ENCODE results near the gene SLITRK4.

SLITRK4 gene, protein sequence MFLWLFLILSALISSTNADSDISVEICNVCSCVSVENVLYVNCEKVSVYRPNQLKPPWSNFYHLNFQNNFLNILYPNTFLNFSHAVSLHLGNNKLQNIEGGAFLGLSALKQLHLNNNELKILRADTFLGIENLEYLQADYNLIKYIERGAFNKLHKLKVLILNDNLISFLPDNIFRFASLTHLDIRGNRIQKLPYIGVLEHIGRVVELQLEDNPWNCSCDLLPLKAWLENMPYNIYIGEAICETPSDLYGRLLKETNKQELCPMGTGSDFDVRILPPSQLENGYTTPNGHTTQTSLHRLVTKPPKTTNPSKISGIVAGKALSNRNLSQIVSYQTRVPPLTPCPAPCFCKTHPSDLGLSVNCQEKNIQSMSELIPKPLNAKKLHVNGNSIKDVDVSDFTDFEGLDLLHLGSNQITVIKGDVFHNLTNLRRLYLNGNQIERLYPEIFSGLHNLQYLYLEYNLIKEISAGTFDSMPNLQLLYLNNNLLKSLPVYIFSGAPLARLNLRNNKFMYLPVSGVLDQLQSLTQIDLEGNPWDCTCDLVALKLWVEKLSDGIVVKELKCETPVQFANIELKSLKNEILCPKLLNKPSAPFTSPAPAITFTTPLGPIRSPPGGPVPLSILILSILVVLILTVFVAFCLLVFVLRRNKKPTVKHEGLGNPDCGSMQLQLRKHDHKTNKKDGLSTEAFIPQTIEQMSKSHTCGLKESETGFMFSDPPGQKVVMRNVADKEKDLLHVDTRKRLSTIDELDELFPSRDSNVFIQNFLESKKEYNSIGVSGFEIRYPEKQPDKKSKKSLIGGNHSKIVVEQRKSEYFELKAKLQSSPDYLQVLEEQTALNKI

GRCh38 chrX:143635915-143636314 is at the start of gene SLITRK4:
Gene SLITRK4, minus strand, starts transcription at chrX:143636101. Its CDS starts 4,993 bp downstream, at chrX:143631108.
- DNase-seq (ENCODE audit: low read depth), result peak; percentile 63
- TF ChIP-seq CTCF (IDR thresholded peaks at IDR 0.05; ENCODE audit: low read length, missing control alignments), result no peak
- peak within 1 kb of the TSS; percentile 60 for H3K4me3 ChIP-seq (replicated peaks; ENCODE audit: low read depth, low read length)

GRCh38 chrX:143683486-143683885 is 47.6 kb upstream of the SLITRK4 start:
- TF ChIP-seq CTCF (IDR thresholded peaks at IDR 0.05; ENCODE audit: low read length, missing control alignments), result no peak
- H3K4me3 ChIP-seq (replicated peaks; ENCODE audit: low read depth, low read length), result no peak overlapping the region
- no peak for DNase-seq (ENCODE audit: low read depth)

DNA sequence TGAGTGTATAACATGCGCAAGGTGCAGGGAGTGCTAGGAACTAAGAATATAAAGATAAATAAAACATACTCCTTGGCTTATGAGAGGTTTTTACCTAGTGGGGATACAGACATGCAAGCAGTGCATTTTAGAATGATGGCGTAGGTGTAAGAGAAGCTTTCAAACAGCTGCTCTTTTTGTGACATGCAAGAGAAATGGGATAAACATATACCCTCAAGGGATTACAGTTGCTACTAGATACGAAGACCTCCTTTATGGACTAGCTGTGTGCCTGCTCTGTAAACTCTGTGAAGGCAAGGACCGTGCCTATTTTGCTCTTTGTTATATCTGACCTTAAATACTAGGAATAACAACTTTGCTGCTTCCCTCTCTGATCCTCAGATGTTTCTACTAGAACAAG is 39.0 kb upstream of the SLITRK4 start:
- TF ChIP-seq CTCF (IDR thresholded peaks at IDR 0.05; ENCODE audit: low read length, missing control alignments), result no peak
- no peak for DNase-seq (ENCODE audit: low read depth)

GRCh38 chrX:143669395-143669794 is 33.5 kb upstream of the SLITRK4 start:
- H3K4me3 ChIP-seq (replicated peaks; ENCODE audit: low read depth, low read length), result no peak overlapping the region
- TF ChIP-seq CTCF (IDR thresholded peaks at IDR 0.05; ENCODE audit: low read length, missing control alignments), result peak; percentile 23
- peak; percentile 16 for DNase-seq (ENCODE audit: low read depth)

More for the DNA sequence above, 39.0 kb upstream of the SLITRK4 start:
- H3K4me3 ChIP-seq (replicated peaks; ENCODE audit: low read depth, low read length), result no peak overlapping the region

GRCh38 chrX:143664302-143664701 is 28.4 kb upstream of the SLITRK4 start:
- H3K4me3 ChIP-seq (replicated peaks; ENCODE audit: low read depth, low read length), result no peak overlapping the region
- DNase-seq (ENCODE audit: low read depth), result peak; percentile 22
- TF ChIP-seq CTCF (IDR thresholded peaks at IDR 0.05; ENCODE audit: low read length, missing control alignments), result peak; percentile 49

DNA sequence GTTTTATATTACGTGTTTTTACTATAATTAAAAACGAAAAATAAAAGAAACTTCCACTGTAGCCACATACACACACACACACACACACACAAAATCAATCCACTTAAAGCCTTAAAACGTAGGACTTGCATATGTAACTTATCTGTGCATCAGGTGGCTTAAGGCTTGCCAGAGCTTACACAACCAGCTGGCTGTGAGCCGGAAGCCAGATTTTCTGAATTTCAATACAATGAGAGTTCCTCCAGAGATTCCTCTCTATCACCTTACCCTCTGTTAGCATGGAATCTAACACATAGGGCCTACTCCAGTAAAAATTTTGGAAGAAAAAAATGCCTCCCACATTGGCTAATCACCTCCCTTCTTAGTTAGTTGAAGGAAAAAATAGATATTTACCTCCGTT is 27.9 kb upstream of the SLITRK4 start:
- peak; percentile 44 for DNase-seq (ENCODE audit: low read depth)
- no peak for TF ChIP-seq CTCF (IDR thresholded peaks at IDR 0.05; ENCODE audit: low read length, missing control alignments)
- H3K4me3 ChIP-seq (replicated peaks; ENCODE audit: low read depth, low read length), result no peak overlapping the region

All from fibroblast of pulmonary artery (primary cell).